ENCODE data around the gene BANF2.

DNA sequence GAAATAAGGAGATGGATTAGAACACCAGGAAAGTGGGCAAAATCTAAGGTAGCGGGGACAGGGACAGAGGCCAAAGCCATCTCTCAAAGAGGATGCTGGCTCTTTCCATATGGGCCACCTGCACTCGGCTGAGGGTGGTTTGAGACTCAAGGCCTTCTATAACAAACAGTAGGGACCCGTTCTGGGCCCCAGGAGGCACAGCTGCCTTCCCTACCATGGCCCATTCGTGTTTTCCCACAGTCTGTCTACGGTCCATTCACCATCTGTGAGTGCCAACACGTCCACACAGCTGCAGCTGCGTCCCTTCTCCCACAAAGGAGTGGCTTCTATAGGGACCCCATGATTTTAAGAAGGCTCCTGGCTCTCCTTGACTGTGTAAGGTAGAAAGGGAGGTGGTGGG, 871 bp downstream of the BANF2 start:
- TF ChIP-seq NRF1 (IDR thresholded peaks at IDR 0.05; ENCODE audit: low read depth, low read length) (no peak), CTCF (IDR thresholded peaks at IDR 0.05; ENCODE audit: control extremely low read depth in 1 of 3, insufficient read depth in 1 of 3, low read depth in 1 of 3, low read length in 3 of 3) (no peak), CHD2 (IDR thresholded peaks at IDR 0.05; ENCODE audit: low read length) (no peak), EZH2 (IDR thresholded peaks at IDR 0.05; ENCODE audit: low read depth, low read length, severe bottlenecking) (no peak), POLR2A (IDR thresholded peaks at IDR 0.05; ENCODE audit: control extremely low read depth in 1 of 2, low read depth in 2 of 2, low read length in 2 of 2) (no peak), ATF3 (IDR thresholded peaks at IDR 0.05; ENCODE audit: insufficient read depth, low read depth, low read length) (no peak), SRF (IDR thresholded peaks at IDR 0.05; ENCODE audit: low read depth, low read length) (no peak), EGR1 (IDR thresholded peaks at IDR 0.05; ENCODE audit: borderline replicate concordance, low read depth, low read length) (no peak), EP300 (IDR thresholded peaks at IDR 0.05; ENCODE audit: borderline replicate concordance in 1 of 2, low read depth in 2 of 2, low read length in 2 of 2) (no peak), SAP30 (IDR thresholded peaks at IDR 0.05; ENCODE audit: insufficient read depth, insufficient replicate concordance, low read length) (no peak), TCF12 (IDR thresholded peaks at IDR 0.05; ENCODE audit: low read depth, low read length) (no peak), BRCA1 (IDR thresholded peaks at IDR 0.05; ENCODE audit: low read depth, low read length) (no peak), JUND (IDR thresholded peaks at IDR 0.05; ENCODE audit: low read length) (no peak)
- TF ChIP-seq, protein P1, sequence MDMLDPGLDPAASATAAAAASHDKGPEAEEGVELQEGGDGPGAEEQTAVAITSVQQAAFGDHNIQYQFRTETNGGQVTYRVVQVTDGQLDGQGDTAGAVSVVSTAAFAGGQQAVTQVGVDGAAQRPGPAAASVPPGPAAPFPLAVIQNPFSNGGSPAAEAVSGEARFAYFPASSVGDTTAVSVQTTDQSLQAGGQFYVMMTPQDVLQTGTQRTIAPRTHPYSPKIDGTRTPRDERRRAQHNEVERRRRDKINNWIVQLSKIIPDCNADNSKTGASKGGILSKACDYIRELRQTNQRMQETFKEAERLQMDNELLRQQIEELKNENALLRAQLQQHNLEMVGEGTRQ (IDR thresholded peaks at IDR 0.05; ENCODE audit: low read length) = no peak
